ENCODE measurements around the gene ADAMTS3.
A peak's percentile ranks its signal among the peaks of the same experiment; 100 is the strongest.

Gene ADAMTS3

DNA sequence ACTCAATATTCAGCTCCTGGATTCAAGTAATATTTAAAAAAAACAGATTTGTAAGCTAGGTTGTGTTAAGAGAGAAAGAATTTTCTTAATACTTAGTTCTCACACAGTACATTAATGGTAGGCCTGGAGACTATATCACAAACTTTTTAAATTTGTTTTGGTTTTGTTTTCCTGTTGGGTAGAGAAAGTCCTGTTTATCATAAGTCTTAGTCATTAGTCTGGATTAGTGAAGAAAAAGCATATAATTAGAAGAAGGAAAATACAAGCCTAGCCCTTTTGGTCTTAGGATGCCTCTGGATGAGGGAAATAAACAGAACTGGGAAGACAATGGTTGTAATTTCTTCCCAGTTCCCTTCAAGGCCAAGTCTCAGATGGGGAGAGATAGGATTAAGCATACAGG lies 163.6 kb downstream of the ADAMTS3 start:
- TF ChIP-seq, protein P1, sequence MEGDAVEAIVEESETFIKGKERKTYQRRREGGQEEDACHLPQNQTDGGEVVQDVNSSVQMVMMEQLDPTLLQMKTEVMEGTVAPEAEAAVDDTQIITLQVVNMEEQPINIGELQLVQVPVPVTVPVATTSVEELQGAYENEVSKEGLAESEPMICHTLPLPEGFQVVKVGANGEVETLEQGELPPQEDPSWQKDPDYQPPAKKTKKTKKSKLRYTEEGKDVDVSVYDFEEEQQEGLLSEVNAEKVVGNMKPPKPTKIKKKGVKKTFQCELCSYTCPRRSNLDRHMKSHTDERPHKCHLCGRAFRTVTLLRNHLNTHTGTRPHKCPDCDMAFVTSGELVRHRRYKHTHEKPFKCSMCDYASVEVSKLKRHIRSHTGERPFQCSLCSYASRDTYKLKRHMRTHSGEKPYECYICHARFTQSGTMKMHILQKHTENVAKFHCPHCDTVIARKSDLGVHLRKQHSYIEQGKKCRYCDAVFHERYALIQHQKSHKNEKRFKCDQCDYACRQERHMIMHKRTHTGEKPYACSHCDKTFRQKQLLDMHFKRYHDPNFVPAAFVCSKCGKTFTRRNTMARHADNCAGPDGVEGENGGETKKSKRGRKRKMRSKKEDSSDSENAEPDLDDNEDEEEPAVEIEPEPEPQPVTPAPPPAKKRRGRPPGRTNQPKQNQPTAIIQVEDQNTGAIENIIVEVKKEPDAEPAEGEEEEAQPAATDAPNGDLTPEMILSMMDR (IDR thresholded peaks at IDR 0.05; ENCODE audit: low read depth, low read length): no peak
- no peak overlapping the region for H3K4me3 ChIP-seq (replicated peaks in 1 of 2; ENCODE audit: low read depth in 2 of 2, low read length in 2 of 2)
- no peak for DNase-seq (ENCODE audit: low read depth in 2 of 2)

- TF ChIP-seq, protein P1 (IDR thresholded peaks at IDR 0.05; ENCODE audit: low read depth, low read length): no peak
- DNase-seq (ENCODE audit: low read depth in 2 of 2): peak; percentile 36 to 59
- no peak overlapping the region for H3K4me3 ChIP-seq (replicated peaks in 1 of 2; ENCODE audit: low read depth in 2 of 2, low read length in 2 of 2)
These were observed 171.7 kb downstream of the ADAMTS3 start for GRCh38 chr4:72397314-72397713.

DNA sequence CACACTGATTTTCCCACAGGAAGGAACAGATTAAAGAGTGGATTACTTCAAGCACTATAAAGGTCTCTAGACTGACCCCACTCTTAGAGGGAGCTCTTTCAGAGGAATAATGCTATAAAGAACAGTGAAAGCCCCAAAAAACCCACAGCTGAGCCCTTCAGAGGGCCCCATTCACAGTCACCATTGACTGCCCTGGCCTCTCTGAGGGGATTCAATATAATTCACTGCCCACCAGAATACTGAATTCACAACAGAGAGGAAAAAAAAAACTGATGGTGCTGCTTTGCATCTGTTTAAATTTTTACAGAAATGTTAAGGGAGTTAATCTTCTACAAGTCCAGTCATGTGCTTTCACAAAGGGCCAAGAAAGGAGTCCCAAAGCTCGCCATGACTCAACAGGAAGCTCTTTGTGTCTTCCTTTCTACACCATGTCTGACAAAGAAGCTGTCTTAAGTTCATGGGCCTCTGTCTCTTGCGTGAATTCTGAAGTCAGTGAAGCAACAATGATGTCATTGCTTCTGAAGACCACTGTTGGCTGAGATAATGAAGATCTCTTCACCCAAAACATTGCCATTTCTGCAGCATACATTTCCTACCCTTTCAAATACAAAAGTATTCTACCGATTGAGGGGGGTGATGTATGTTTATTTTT lies 174.9 kb downstream of the ADAMTS3 start:
- DNase-seq (ENCODE audit: low read depth in 2 of 2): peak; percentile 32 to 68
- TF ChIP-seq, protein P1 (IDR thresholded peaks at IDR 0.05; ENCODE audit: low read depth, low read length): no peak
- no peak overlapping the region for H3K4me3 ChIP-seq (replicated peaks in 1 of 2; ENCODE audit: low read depth in 2 of 2, low read length in 2 of 2)

DNA sequence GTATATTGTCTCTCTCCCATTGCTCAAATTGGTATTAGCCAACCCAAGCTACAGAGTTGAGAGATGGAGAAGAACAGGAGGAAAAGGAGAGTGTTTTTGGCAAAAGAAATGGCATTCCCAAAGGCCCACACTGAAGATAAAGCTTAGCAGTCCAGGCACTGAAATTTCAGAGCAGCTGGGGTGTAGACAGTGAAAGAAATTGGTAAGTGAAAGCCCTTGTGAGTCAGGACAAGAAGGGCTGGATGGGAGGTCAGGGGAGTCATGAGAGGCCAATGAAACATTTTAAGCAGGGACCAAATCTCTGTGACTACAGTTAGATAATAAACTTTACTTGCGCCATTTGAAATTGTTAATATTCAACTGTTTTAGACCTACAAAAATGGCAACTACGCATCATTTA lies 177.7 kb downstream of the ADAMTS3 start:
- peak in 1 of 2 donors; percentile 27 for DNase-seq (ENCODE audit: low read depth in 2 of 2)
- no peak overlapping the region for H3K4me3 ChIP-seq (replicated peaks in 1 of 2; ENCODE audit: low read depth in 2 of 2, low read length in 2 of 2)
- TF ChIP-seq, protein P1 (IDR thresholded peaks at IDR 0.05; ENCODE audit: low read depth, low read length): no peak

DNA sequence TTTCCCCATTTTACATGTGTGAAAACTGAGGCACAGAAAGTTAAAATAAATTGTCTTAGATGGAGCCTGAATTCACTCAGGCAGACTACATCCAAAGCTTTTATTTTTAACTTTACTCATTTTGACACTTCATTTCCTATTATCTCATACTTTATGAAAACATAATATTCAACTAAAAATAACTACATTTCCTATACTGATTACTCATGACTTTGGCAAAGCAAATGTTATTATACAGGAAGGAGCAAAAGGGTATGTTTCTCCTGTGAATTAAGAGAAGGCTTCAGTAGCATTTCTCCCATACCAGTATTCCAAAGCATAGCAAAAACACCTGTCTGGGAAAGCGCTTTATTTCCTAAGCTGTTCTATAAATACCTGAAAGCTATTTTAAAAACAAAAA lies 178.6 kb downstream of the ADAMTS3 start:
- H3K4me3 ChIP-seq (replicated peaks in 1 of 2; ENCODE audit: low read depth in 2 of 2, low read length in 2 of 2): no peak overlapping the region
- peak; percentile 55 to 70 for DNase-seq (ENCODE audit: low read depth in 2 of 2)
- TF ChIP-seq, protein P1 (IDR thresholded peaks at IDR 0.05; ENCODE audit: low read depth, low read length): no peak

DNA sequence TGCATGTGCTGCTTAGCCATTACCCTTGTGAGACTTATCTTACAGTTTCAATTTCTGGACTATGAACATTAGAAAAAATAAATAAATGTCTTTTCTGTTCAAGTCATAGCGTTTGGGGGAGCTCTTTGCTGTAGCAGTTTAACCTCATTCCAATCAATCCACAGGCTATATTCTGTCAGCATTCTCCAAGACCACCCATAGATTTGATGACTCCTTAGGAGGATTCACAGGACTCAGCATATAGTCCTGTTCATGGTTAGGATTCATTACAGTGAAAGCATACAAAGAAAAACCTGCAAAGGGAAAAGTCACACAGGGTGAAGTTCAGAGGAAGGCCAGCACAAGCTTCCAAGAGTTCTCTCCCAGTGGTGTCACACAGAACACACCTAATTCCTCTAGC lies 180.5 kb downstream of the ADAMTS3 start:
- no peak overlapping the region for H3K4me3 ChIP-seq (replicated peaks in 1 of 2; ENCODE audit: low read depth in 2 of 2, low read length in 2 of 2)
- no peak for DNase-seq (ENCODE audit: low read depth in 2 of 2)

More for the DNA sequence above, 180.5 kb downstream of the ADAMTS3 start:
- TF ChIP-seq, protein P1 (IDR thresholded peaks at IDR 0.05; ENCODE audit: low read depth, low read length): no peak
